Caki2 (cell line): Measurements from ENCODE around the gene POU3F3. TPM values are rescaled to one million over a fixed set of nuclear protein-coding genes. Genes with fewer than 3 reads are reported as not detected.

Experiments used
- DNase-seq: peaks from one replicate; pipeline ENCODE4 v3.0.0-alpha.2; 2015; ENCODE audit warnings: low read depth
- in situ Hi-C: cut with HindIII; loops from 2 replicates; pipeline ENCODE4 v1.10.0; 2016; ENCODE audit warnings: low sequenced_read_pairs, low pct_unique_long_range_greater_than_20kb, mixed read lengths
- total RNA-seq: library from RNA; depleted of rRNA; stranded (reverse); fragments of >200 nt; shearing (Covaris generic); gene quantifications from 2 replicates; pipeline ENCODE4 v1.2.3, GENCODE V29; 2014; ENCODE audit warnings: low replicate concordance

POU3F3 gene
- total RNA-seq, 1 experiment from 2014 or later = 48.8 TPM

DNA sequence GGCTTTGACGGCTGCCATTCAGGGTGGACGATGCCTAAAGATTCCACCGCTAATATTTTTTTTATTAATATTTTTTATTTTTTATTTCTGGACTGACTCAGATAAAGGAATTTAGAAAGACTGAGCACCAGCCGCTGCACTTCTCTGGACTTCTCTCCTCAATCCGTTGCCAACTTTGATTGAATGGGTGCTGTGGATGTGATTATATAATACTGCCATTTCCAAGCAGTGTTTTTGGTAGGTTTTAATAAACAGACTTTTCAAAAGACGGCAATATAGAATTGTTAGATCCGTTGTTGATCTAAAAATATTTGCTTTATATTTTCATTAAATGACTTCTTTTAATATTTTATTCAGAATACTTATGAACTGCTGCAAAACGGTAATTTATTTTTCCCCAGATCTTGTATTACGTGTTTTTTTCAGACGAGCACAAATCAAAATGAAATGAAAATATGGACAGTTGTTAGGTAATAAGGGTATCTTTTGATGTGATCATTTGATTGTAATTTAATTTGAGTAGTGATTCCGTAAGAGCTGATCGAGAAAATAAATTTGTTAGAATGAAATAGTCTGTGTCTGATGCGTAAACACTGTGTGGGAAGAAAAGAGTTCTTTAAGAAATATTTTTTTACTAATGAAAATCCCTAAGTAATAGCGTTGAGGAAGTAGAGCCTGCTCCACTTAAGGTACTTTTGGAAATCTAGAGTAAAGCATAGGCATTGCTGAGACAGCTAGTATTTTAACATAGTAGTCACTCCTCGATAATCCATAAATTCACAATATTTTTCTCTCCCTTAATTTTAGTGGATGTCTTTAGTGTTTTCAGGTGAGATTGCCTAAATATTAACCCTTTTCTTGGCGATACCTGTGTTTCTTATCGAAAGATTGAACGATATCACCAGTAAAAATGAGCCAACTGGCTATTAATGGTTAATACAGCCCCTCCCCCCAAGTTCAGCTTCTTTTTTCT, 4.4 kb downstream of the POU3F3 start:
- in situ Hi-C loops = no loop called here
- peak; percentile 65 for DNase-seq

DNA sequence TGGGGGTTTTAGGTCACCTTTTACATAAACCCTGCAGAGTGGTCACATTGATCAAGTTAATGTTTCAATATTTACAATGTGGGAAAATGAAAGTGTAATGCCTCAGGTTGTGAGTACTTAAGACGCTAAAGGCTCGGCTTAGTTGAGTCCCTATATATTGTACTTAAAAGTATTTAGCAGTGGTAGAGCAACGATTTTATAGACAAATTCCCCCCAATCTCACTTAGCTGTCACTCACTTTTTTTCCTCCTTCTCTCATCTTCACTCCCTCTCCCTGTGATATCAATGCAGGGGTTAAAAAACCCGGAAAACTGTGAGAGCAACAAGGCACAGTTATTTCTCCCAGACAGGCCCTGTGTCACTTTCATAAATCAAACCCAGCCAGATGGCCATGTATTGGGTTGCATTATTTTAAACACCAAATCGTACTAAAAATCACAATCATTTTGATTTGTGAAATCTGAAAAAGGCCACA, 5.4 kb downstream of the POU3F3 start:
- in situ Hi-C loops = no loop called here

DNA sequence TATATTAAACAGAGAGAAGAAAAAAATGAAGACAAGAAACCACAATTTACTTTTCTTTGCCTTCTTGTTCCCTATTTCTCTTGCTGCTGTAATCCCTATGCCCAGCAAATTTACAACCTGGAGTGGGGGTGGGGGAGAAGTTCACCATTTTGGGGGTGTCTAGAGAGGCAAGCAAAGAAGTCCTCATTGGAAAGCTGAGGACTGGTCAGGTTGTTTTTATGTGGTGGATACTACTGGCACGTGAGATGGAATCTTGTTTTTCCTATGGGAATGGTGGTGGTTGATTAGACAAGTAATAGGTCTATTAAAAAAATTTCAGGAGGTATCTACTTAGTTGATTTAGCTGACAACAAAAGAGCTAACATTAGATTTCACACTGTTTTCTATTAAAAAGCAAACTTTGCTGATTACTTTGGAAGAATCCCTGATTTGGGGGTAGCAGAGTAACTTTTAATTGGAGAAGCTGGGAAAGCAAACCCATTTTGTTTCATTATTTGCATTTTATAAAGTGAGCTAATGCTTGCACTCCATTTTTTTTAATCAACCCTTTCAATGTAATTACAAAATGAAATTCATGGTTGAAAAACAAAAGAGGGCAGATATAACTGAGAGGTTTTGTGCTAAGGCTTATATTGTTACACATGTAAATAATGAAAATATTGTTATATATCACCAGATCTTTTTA, 6.0 kb downstream of the POU3F3 start:
- in situ Hi-C loops = no loop called here
- no peak for DNase-seq

More for the DNA sequence above, 5.4 kb downstream of the POU3F3 start:
- peak; percentile 76 for DNase-seq

DNA sequence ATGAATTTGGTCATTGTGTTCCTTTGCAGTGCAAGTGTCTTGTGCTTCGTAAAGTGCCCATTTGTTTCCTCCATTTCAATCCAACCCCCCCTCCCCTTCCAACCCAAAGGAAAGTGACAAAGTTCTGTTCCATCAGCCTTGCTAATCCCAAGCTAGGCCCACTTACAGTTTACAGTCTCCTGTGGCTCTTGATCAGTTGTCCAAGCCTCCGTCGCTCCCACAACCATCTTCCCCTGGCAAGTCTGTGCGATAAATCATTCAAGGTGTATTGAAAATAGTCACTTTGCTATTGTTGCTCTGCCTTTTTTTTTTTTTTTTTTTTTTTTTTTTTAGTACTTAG, 6.5 kb downstream of the POU3F3 start:
- in situ Hi-C loops = no loop called here
- DNase-seq = peak; percentile 64

DNA sequence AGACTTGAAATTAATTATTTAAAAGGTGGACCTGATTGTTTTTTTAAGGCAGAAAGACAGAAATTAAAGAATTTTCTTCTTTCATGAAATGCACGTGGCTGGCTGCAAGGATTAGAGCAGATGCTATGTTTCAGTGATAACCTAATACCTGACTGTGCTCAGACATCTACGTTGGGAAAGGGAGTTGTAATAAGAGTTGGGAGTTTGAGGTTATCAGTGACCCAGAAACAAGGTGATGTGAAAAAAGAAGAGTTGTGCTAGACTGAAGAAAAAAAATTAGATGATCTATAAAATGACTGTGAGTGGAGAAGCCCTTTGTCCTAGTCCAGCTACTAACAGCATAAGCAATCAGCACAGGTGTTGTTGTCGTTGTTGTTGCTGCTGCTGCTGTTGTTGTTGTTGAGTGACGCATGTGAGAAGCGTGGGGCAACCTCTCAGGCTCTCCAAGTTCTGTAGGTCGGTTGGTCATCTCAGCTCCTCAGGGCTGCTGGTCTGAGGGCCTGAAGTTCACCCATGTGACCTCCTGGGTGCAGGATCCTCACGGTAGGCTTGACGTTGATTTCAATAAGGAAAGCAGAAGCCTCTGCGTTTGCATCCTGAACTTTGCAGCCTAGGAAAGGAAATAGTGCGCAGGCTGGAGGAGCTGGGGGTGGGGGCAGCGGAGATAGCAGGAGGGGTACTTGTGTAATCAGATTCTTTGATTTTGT, 7.6 kb downstream of the POU3F3 start:
- peak; percentile 76 for DNase-seq
- in situ Hi-C loops = no loop called here

DNA sequence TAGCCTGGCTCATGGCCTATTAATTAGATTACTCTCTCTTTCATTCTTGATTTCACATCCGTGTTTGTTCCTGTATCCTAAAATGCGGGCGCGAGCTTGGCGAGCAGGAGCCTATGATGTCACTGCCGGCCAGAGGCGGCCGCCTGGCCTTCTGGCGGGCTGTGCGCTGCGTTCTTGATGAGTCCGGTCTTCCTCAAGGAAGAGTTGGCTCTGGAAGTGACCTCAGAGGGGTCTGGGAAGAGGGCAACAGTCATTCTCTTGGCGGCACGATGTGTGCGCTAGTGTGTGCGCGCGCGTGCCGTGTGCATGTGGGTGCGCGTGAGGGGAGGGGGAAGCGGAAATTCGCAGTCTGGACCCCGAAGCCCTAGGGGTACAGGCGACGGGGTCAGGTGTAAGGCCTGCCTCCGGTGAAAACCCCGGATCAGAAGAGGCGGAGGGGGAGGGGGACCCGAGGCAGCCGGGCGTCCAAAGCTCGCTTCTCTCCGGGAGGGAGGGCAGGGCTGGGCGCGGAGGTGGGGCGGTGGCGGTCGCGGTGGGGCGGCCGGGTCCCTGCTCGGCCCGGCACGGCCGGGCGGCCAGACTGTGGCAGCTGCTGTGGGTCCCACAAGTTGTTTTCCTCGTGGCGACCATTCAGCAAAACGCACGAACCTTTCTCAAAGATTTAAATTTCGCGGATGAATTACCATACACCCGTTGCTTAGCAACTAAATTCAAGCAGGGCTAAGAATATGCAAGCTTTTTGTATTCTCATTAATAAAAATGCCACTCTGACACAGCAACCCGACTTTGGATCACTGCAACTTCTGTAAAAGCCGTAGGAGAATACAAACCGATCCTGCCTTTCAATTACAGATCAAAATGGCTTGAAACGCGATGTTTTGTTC, 8.4 kb downstream of the POU3F3 start:
- in situ Hi-C loops = no loop called here

DNA sequence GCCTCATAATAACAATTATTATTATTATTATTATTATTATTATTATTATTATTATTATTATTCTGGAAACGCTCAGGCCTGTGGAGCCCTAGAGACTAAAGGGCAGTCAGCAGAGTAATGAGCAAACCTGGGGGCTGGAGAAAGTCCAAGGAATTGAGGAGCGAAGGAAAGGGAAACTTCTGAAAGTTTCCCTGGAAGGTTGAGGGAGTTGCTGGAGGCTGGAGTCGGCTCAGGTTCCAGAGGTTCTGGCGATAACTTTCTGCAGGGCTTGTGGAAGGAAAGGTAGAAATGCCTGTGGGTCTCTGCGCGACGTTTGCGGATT, 9.2 kb downstream of the POU3F3 start:
- DNase-seq = no peak
- in situ Hi-C loops = no loop called here

More for the DNA sequence above, 8.4 kb downstream of the POU3F3 start:
- DNase-seq = peak; percentile 88

DNA sequence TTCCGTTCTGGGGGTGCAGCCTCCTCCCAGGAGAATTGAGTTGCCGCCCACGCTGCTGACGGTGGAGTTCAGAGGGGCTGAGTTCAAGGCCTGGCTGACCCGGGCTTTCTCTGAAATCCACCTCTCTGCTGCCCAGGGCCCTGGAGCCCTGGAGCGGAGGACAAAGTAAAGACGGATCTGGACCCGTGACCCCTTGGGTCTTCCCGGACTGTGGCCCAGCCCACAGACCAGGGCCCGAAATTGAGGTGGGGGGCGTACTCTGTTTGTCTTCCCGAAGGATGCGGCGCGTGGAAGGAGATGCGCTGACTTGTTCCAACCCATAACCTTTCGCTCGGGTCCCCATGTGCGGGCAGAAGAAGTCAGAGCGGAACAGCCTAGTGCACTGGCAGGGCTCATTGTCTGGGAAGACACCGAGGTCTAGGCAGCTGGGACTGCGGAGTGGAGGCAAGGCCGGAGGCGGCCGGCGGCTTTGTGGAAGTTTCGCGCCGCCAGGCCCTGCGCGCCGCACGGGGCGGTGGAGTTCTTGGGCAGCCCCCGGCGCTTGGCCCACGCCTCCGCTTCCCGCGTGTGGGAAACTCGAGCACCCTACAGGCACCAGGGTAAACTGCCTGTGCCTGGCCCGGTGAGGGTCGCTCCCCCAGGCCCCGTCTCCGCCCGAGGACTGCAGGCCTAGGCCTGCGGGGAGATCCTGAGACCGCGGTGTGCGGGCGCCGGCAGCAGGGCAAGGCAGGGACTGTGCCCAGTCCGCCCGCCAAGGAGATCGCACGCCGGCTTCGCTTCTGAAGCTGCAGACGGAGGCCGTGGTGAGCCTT, 9.8 kb downstream of the POU3F3 start:
- in situ Hi-C loops = no loop called here
- DNase-seq = no peak

DNA sequence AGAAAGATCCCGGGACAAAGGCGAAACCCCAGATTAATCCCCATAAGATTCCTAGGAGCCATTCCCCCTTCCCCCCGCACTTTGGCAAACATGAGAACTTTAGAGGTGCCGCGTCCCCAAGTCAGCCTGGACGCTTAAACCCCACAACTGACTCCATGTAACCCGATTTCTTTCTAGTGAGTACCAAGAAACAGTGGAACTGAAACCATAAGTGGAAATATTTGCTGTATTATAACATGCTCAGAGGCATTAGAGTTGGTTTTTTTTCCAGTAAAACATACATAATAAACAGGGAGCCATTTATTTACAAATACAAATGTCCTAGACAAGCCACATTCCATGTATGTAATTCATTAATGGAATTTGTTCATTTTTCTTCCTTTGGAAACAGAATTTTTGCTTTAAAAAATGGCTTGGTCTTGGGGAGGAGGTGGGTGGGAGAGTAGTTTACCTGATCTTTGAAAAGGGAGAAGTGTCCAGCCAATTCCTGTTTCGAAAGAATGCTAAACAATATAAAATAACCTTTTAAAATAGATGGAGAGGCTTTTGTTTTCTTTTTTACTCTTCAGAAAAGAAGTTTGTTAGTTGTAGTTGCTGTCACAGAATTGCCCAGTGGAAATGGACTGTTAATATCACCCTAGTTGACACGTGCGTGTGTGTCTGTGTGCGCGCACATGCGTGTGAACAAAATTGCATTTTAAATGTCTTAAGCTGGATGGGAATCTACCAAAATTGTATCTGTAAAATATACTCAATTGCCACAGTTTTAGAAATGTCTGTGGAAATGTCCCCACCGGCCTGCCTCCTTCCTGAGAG, 10.6 kb downstream of the POU3F3 start:
- no peak for DNase-seq
- in situ Hi-C loops = no loop called here

DNA sequence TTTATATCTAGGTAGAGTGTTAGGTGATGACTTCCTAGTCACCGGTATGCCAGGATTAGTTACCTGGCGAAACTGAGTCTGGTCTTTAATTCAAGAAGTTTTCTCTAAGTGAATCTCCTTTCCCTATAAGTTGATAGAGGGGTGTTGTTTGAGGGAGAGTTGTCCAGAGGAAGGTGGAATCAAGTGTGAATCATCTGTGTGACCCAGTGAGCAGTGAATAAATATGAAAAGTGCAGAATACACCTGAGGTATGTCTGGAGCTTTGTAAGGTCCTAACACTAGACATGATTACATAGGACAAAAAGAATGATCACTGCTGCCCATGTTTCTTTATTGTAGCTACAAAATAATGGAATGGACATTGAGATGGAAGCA, 11.2 kb downstream of the POU3F3 start:
- DNase-seq = no peak
- in situ Hi-C loops = no loop called here

DNA sequence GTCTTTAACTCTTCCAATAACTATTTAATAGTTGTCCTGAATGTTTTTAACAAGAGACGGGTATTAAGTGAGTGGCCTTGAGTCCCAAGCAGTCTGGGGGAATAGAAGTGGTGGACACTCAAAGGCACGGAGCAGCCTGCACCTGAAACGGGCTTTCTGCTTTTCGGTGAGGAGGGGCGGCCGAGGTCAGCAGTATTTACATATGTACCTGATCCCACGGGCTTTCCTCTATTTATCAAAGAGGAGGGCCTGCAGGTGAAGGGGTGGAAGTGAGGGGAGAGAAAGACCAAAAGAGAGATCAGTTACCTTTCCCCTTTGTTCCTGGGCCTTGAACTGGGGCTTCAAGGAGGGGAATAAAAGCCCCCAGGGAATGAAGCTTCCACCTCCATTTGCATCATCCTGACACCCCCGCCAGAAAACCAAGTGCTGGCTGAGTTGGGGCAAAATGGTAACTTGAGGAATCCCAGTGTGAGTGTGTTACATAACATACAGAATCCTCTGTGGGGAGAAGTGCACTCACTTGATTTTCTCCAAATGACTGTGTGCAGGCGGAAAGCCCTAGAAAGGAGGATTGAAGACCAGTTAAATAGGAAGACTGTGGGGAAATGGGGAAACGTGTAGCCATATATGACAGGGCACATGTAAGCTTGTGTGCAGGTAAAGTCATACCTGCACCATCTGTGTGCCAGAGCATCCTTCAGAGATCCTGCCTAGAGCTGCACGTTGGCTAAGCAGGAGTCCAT, 12.4 kb downstream of the POU3F3 start:
- DNase-seq = no peak
- in situ Hi-C loops = no loop called here

DNA sequence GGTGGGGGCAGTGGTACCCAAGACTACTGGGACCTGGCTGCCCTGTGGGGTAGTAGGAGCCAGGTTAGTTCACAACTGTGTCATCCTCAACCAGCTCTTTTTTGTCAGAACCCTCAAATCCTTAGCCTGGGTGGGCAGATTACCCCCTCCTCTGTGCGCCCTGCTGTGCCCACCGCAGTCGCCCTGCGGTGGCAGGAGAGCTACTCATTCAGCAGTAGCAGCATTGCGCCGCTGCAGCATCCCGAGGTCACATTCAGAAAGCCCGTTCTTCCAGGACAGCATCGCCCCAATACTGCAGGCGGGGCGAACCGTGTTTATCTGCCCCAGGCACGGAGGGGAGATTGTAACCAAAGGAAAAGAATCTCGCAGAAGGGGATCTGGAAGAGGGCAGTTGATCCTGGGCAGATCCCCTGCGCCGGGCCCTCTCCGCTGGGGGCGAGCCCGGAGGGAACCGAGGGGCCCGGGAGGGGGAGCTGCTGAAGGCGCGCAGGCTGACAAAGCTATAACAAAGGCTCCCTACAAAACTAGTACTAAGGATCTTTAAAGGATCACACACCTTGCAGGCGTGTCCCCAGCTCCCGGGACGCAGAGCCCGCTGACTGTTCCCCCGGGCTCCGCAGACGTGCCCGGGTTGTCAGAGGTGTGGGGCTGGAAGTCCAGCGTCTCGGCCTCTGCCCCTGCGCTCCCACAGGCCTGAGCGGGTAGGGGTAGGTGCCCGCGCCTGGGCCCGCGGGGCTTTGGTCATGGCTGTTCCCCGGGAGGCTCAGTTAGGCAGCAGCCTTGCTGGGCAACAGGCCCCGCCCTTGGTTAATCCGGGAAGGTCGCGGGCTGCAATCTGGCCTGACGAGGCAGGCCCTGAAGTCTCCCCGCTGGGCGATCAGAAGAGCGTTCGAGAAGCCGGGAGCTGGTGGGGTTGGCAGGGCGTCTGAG, 13.2 kb downstream of the POU3F3 start:
- in situ Hi-C loops = no loop called here
- DNase-seq = no peak

DNA sequence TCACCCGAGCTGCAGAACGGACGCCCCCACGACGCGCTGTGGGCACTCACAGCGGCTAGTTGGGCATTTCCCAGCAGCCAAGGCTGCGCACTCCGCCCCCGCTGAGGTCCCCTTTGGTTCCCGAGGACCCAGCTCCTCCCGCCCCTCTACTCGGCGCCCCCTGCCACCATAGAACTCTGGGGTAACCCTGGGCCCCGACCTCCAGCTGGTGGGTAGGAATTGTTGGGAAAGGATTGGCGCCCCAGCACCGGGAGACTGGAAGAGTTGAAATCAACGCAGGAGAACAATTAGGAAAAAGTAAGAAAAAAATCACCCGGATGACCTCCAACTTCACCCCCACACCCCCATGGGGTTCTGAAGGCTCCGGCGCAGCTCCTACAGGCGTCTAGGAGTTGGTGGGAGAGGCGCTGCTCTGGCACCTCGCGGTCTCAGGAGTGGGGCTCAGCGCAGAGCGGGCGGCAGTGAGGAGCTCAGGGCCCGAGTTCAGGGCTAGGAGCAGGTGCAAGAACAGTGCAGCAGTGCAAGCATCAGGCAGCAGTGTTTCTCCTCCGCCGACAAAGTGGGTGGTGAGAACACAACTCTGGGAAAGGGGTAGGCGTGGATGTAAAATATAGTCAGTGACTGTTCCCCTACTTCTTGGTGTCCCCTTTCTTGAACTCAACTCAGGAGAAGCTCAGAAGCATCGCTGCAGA, 14.0 kb downstream of the POU3F3 start:
- DNase-seq = no peak
- in situ Hi-C loops = no loop called here

DNA sequence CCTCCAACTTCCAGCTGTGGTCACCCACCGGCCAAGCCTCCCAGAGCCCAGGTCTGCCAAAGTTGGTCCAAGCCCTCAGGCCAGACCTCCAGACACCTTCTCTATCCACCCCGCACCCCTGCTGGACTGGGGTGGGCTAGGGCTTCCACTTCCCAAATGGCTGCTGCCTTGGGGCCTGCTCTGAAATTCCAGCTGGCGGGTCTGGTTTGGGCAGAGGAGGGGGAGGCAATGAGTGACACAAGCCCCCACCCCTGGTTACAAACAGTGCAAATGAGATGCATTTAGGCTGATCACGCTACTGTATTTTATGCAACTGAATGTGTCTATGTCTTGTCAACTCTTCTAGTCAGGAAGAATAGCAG, 14.6 kb downstream of the POU3F3 start:
- no peak for DNase-seq
- in situ Hi-C loops = no loop called here
